Measurements from ENCODE around the gene YEATS4. TPM values are rescaled to one million over a fixed set of nuclear protein-coding genes. Genes with fewer than 3 reads are reported as not detected.

Gene YEATS4
- total RNA-seq, 3 donors from 2014 or later (not counting 1 experiment from before 2014, with no cell fraction given), result 18.2 to 23.9 (median 20.3) TPM

DNA sequence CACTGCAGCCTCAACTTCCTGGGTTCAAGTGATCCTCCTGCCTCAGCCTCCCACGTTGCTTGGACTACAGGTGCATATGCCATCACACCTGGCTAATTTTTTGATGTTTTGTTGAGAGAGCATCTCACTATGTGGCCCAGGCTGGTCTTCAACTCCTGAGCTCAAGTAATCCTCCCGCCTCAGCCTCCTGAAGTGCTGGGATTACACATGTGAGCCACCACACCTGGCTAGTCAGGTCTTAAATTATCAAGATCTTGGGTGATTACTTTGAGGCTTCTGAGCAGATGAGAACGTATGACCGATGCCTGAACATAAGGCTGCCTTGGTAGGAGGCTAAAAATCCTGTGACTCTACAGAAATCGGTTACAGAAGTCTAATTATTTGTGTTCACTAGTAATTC is 57.7 kb downstream of the YEATS4 start:
- H3K9me3 Mint-ChIP-seq, result no peaks in the 10 kb centered on the region
- H3K27ac ChIP-seq (ENCODE audit: low read length), result no peak overlapping the region
- H3K4me1 ChIP-seq (ENCODE audit: control insufficient read depth, insufficient read depth, low read length), result no peaks in the 10 kb centered on the region
- no peaks in the 10 kb centered on the region for H3K9me3 ChIP-seq (ENCODE audit: control insufficient read depth, insufficient read depth, low read length)
- H3K27me3 Mint-ChIP-seq (ENCODE audit: low read depth in 2 of 2), result no peaks in the 10 kb centered on the region
- TF ChIP-seq, protein P1, sequence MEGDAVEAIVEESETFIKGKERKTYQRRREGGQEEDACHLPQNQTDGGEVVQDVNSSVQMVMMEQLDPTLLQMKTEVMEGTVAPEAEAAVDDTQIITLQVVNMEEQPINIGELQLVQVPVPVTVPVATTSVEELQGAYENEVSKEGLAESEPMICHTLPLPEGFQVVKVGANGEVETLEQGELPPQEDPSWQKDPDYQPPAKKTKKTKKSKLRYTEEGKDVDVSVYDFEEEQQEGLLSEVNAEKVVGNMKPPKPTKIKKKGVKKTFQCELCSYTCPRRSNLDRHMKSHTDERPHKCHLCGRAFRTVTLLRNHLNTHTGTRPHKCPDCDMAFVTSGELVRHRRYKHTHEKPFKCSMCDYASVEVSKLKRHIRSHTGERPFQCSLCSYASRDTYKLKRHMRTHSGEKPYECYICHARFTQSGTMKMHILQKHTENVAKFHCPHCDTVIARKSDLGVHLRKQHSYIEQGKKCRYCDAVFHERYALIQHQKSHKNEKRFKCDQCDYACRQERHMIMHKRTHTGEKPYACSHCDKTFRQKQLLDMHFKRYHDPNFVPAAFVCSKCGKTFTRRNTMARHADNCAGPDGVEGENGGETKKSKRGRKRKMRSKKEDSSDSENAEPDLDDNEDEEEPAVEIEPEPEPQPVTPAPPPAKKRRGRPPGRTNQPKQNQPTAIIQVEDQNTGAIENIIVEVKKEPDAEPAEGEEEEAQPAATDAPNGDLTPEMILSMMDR (IDR thresholded peaks at IDR 0.05), result no peak
- H3K27me3 ChIP-seq (ENCODE audit: control insufficient read depth, insufficient read depth, low read length), result no peaks in the 10 kb centered on the region
- ATAC-seq, result no peak
- H3K4me1 Mint-ChIP-seq, result no peaks in the 10 kb centered on the region
- H3K4me3 ChIP-seq (ENCODE audit: low read length), result no peak overlapping the region
- no peaks in the 10 kb centered on the region for H3K36me3 Mint-ChIP-seq
- WGBS (ENCODE audit: insufficient coverage), result 84% methylated on average over 5 of the region's 5 CpGs
- H3K27ac Mint-ChIP-seq, result no peak overlapping the region
- no peak overlapping the region for H3K4me3 Mint-ChIP-seq
- H3K36me3 ChIP-seq (ENCODE audit: control insufficient read depth, insufficient read depth, low read length), result no peaks in the 10 kb centered on the region
- intact Hi-C loops (cut with micrococcal nuclease), result no loop called here
- no peak for DNase-seq

DNA sequence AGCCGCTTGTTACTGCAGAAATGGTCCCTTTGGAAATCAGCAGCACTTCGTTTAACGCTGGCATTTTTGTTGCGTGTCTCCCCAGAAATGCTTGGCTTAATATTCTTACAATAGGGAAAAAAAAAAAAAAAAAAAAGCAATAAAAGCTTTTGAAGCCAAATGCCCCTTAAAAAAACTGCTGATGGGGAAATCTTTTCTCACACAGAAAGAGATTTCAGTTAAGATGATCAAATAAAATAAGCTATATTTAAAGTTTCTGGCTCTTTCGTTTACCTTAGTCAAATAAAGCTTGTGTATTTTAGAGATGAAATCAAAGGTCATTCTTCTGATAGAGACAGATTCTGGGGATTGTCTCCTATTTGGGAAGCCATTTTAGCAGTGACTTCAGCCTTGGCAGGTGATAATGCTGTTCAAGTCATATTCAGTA is 58.2 kb downstream of the YEATS4 start:
- Histone ChIP-seq H3K27me3 (ENCODE audit: control insufficient read depth, insufficient read depth, low read length) (no peaks in the 10 kb centered on the region), H3K4me3 (ENCODE audit: low read length) (no peak overlapping the region), H3K36me3 (ENCODE audit: control insufficient read depth, insufficient read depth, low read length) (no peaks in the 10 kb centered on the region), H3K27ac (ENCODE audit: low read length) (no peak overlapping the region), H3K9me3 (ENCODE audit: control insufficient read depth, insufficient read depth, low read length) (no peaks in the 10 kb centered on the region), H3K4me1 (ENCODE audit: control insufficient read depth, insufficient read depth, low read length) (no peaks in the 10 kb centered on the region)
- no peaks in the 10 kb centered on the region for H3K27me3 Mint-ChIP-seq (ENCODE audit: low read depth in 2 of 2)
- ATAC-seq, result no peak
- no peak for DNase-seq
- no peaks in the 10 kb centered on the region for H3K9me3 Mint-ChIP-seq
- no peak overlapping the region for H3K4me3 Mint-ChIP-seq
- no peaks in the 10 kb centered on the region for H3K36me3 Mint-ChIP-seq
- H3K4me1 Mint-ChIP-seq, result no peaks in the 10 kb centered on the region
- intact Hi-C loops (cut with micrococcal nuclease), result no loop called here
- TF ChIP-seq, protein P1 (IDR thresholded peaks at IDR 0.05), result no peak
- WGBS (ENCODE audit: insufficient coverage), result 100% methylated on average over 5 of the region's 5 CpGs
- no peak overlapping the region for H3K27ac Mint-ChIP-seq

DNA sequence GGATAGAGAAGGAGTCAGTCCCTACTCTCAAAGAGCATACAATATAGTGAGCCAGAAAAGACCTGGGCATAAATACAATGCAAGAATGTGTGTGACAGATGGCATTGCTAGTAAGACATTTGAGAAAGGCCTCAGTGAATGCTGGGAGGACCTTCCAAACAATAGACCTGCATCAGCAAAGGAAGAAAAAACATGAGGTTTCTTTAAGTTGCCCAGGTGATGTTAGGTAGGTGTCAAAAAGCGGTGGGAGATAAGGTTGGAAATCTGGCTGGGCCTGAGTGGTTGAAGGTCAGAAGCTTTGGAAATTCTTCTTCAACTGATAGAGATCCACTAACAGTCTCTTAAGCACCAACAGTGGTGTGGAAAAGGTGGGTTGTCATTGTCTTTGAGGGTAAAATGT is 60.2 kb downstream of the YEATS4 start:
- Histone ChIP-seq H3K4me1 (ENCODE audit: control insufficient read depth, insufficient read depth, low read length) (no peaks in the 10 kb centered on the region), H3K27me3 (ENCODE audit: control insufficient read depth, insufficient read depth, low read length) (no peaks in the 10 kb centered on the region), H3K4me3 (ENCODE audit: low read length) (no peak overlapping the region), H3K27ac (ENCODE audit: low read length) (no peak overlapping the region), H3K36me3 (ENCODE audit: control insufficient read depth, insufficient read depth, low read length) (no peaks in the 10 kb centered on the region), H3K9me3 (ENCODE audit: control insufficient read depth, insufficient read depth, low read length) (no peaks in the 10 kb centered on the region)
- 83% methylated on average over 1 of the region's 1 CpG for WGBS (ENCODE audit: insufficient coverage)
- intact Hi-C loops (cut with micrococcal nuclease), result no loop called here
- no peaks in the 10 kb centered on the region for H3K4me1 Mint-ChIP-seq
- no peak overlapping the region for H3K4me3 Mint-ChIP-seq
- no peaks in the 10 kb centered on the region for H3K27me3 Mint-ChIP-seq (ENCODE audit: low read depth in 2 of 2)
- TF ChIP-seq, protein P1 (IDR thresholded peaks at IDR 0.05), result no peak
- no peaks in the 10 kb centered on the region for H3K36me3 Mint-ChIP-seq
- DNase-seq (no peak), ATAC-seq (no peak)
- H3K9me3 Mint-ChIP-seq, result no peaks in the 10 kb centered on the region
- H3K27ac Mint-ChIP-seq, result no peak overlapping the region

DNA sequence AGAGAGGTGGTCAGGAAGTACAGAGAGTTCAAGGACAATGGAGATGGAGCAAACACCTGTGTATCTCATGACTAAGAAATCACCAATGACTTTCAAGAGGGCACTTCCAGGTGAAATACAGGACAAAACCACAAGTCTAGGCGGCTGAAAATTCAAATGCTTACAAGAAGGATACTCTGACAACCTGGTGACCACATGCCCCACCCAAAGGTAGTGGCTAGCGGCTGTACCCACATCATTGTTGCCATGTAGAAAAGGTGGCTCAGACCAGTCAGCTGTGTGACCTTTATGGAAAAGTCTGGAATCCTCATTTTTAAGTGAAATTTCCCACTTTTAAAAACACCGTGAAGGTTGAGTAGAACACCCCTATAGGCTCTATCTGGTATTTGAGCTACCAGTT is 62.0 kb downstream of the YEATS4 start:
- Histone ChIP-seq H3K36me3 (ENCODE audit: control insufficient read depth, insufficient read depth, low read length) (no peaks in the 10 kb centered on the region), H3K27ac (ENCODE audit: low read length) (no peak overlapping the region), H3K27me3 (ENCODE audit: control insufficient read depth, insufficient read depth, low read length) (no peaks in the 10 kb centered on the region), H3K9me3 (ENCODE audit: control insufficient read depth, insufficient read depth, low read length) (no peaks in the 10 kb centered on the region), H3K4me1 (ENCODE audit: control insufficient read depth, insufficient read depth, low read length) (no peaks in the 10 kb centered on the region), H3K4me3 (ENCODE audit: low read length) (no peak overlapping the region)
- Mint-ChIP-seq H3K4me1 (peaks cover 0 to 3% of the 10 kb centered on the region in 2 donors), H3K36me3 (no peaks in the 10 kb centered on the region), H3K9me3 (no peaks in the 10 kb centered on the region), H3K4me3 (no peak overlapping the region), H3K27me3 (ENCODE audit: low read depth in 2 of 2) (no peaks in the 10 kb centered on the region), H3K27ac (no peak overlapping the region)
- ATAC-seq (no peak), DNase-seq (no peak)
- TF ChIP-seq, protein P1 (IDR thresholded peaks at IDR 0.05), result no peak
- 99% methylated on average over 3 of the region's 3 CpGs for WGBS (ENCODE audit: insufficient coverage)
- intact Hi-C loops (cut with micrococcal nuclease), result no loop called here

All from natural killer cell (primary cell).